Spleen (tissue), 7 donors: Measurements from ENCODE around the gene KYNU.

Experiments
- POLR2A ChIP-seq, 3 donors: fragments of 450-650 bp; IDR thresholded peaks; one replicate each; pipeline ENCODE4 v1.5.1; 2017; ENCODE audit warnings: antibody characterized with exemption in 3 of 3, mild to moderate bottlenecking in 1 of 3
- TF ChIP-seq, protein P1 (sequence below), 11 experiments: fragments of 200-600 bp in 7 of 11; fragments of 450-650 bp in 4 of 11; sonication (generic) in 4 of 11; IDR thresholded peaks in 8 of 11; conservative IDR thresholded peaks in 3 of 11; 1 replicate in 7 of 11; 2 replicates in 4 of 11; pipeline versions ENCODE4 v1.4.0 to v1.8.0; 2016 to 2021; ENCODE audit warnings: antibody characterized with exemption in 11 of 11, inconsistent platforms in 4 of 11, mild to moderate bottlenecking in 1 of 11
- donor health status: DM: no; HTN: no; CAD: no; lungs with moderate emphysema.
- donor health status: DM: no; HTN: no; CAD: no.
- donor health status: DM: no; HTN: no; CAD: no.

GRCh38 chr2:143000599-143000998, 123.1 kb downstream of the KYNU start:
- TF ChIP-seq, protein P1, sequence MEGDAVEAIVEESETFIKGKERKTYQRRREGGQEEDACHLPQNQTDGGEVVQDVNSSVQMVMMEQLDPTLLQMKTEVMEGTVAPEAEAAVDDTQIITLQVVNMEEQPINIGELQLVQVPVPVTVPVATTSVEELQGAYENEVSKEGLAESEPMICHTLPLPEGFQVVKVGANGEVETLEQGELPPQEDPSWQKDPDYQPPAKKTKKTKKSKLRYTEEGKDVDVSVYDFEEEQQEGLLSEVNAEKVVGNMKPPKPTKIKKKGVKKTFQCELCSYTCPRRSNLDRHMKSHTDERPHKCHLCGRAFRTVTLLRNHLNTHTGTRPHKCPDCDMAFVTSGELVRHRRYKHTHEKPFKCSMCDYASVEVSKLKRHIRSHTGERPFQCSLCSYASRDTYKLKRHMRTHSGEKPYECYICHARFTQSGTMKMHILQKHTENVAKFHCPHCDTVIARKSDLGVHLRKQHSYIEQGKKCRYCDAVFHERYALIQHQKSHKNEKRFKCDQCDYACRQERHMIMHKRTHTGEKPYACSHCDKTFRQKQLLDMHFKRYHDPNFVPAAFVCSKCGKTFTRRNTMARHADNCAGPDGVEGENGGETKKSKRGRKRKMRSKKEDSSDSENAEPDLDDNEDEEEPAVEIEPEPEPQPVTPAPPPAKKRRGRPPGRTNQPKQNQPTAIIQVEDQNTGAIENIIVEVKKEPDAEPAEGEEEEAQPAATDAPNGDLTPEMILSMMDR (IDR thresholded peaks at IDR 0.05 in 8 of 11, conservative IDR thresholded peaks at IDR 0.05 in 3 of 11) = no peak
- TF ChIP-seq POLR2A (IDR thresholded peaks at IDR 0.05) = no peak
